Stimulated activated CD4-positive, alpha-beta T cell treated with anti-CD3 and anti-CD28 coated beads, Interleukin-1b, Interleukin-23, amount 100 ng/mL, for 1 hour (primary cell): ENCODE measurements around the gene ARRDC2.
"Not testable (repeated sequence)": the region's sequence is repeated elsewhere in the genome, so short reads cannot be mapped to it uniquely, and the experiment has no call there.

ENCODE experiments used
- DNase-seq, 2 donors: peaks; one replicate each; pipeline ENCODE4 v3.0.0-alpha.2; 2020; ENCODE audit warnings: low read depth in 2 of 2

ARRDC2 gene

GRCh38 chr19:17989425-17990094 lies 18.4 kb upstream of the ARRDC2 start:
- DNase-seq: no peak

GRCh38 chr19:17993076-17993813 lies 14.7 kb upstream of the ARRDC2 start:
- no peak for DNase-seq

GRCh38 chr19:17996826-17997316 lies 11.1 kb upstream of the ARRDC2 start:
- peak; percentile 69 to 83 for DNase-seq

GRCh38 chr19:17997969-17998826 lies 9.8 kb upstream of the ARRDC2 start:
- DNase-seq: no peak

- no peak for DNase-seq
Measured at GRCh38 chr19:17998827-17999150, 9.2 kb upstream of the ARRDC2 start.

GRCh38 chr19:17999684-18000479 lies 8.1 kb upstream of the ARRDC2 start:
- DNase-seq: no peak

GRCh38 chr19:18000480-18000914 lies 7.5 kb upstream of the ARRDC2 start:
- DNase-seq: no peak

GRCh38 chr19:18000915-18001776 lies 6.8 kb upstream of the ARRDC2 start:
- peak; percentile 73 to 84 for DNase-seq

GRCh38 chr19:18001777-18002345 lies 6.1 kb upstream of the ARRDC2 start:
- no peak for DNase-seq

- DNase-seq: no peak
Measured at GRCh38 chr19:18002347-18002850, 5.6 kb upstream of the ARRDC2 start.

- not testable (repeated sequence) for DNase-seq
Measured at GRCh38 chr19:18005750-18006149, 2.2 kb upstream of the ARRDC2 start.

- peak; percentile 63 to 65 for DNase-seq
Measured at GRCh38 chr19:18007044-18007916, 690 bp upstream of the ARRDC2 start.

- DNase-seq: no peak
Measured at GRCh38 chr19:18008814-18009213, 844 bp downstream of the ARRDC2 start.

GRCh38 chr19:18009412-18010066 lies 1.6 kb downstream of the ARRDC2 start:
- DNase-seq: no peak

GRCh38 chr19:18010149-18010548 lies 2.2 kb downstream of the ARRDC2 start:
- DNase-seq: no peak

- no peak for DNase-seq
Measured at GRCh38 chr19:18013210-18014111, 5.5 kb downstream of the ARRDC2 start.

- DNase-seq: no peak
Measured at GRCh38 chr19:18014197-18014596, 6.2 kb downstream of the ARRDC2 start.
